HCT116 (cell line): ENCODE measurements around the gene ORMDL2.

Experiments used
- EZH2 ChIP-seq: fragments of 200-600 bp; sonication (generic); IDR thresholded peaks from 2 replicates; pipeline ENCODE4 v1.6.1; 2017; ENCODE audit warnings: antibody characterized with exemption, mixed run types
- JUND ChIP-seq: IDR thresholded peaks from 2 replicates; pipeline ENCODE4 v1.6.1; 2012
- POLR2A ChIP-seq: IDR thresholded peaks from 2 replicates; pipeline ENCODE4 v1.7.0; 2011; ENCODE audit warnings: borderline replicate concordance; ENCODE audit not compliant: insufficient read depth, insufficient read length; ENCODE audit errors: extremely low read depth
- RAD21 ChIP-seq: IDR thresholded peaks from 2 replicates; pipeline ENCODE4 v1.6.1; 2012; ENCODE audit warnings: low read depth, mild to moderate bottlenecking
- SIN3A ChIP-seq: IDR thresholded peaks from 2 replicates; pipeline ENCODE4 v1.6.1; 2012; ENCODE audit warnings: low read depth
- TCF7L2 ChIP-seq: IDR thresholded peaks from 2 replicates; pipeline ENCODE4 v1.7.0; 2011; ENCODE audit warnings: borderline replicate concordance, inconsistent platforms; ENCODE audit not compliant: insufficient read depth, insufficient read length; ENCODE audit errors: extremely low read depth
- TF ChIP-seq, protein P1 (sequence below), 3 experiments: fragments of 200-600 bp in 1 of 3; sonication (generic) in 1 of 3; IDR thresholded peaks in 2 of 3; conservative IDR thresholded peaks in 1 of 3; 2 replicates each; pipeline ENCODE4 v1.5.1; 2012 to 2017; ENCODE audit warnings: low read depth in 2 of 3, low read length in 2 of 3, antibody characterized with exemption in 1 of 3, borderline replicate concordance in 1 of 3, control low read depth in 1 of 3, mild to moderate bottlenecking in 1 of 3, mixed read lengths in 1 of 3, mixed run types in 1 of 3, moderate library complexity in 1 of 3; ENCODE audit not compliant: insufficient read depth in 1 of 3
- TF ChIP-seq, protein P2 (sequence below): IDR thresholded peaks from 2 replicates; pipeline ENCODE4 v1.6.1; 2012
- TF ChIP-seq, protein P3 (sequence below): IDR thresholded peaks from 2 replicates; pipeline ENCODE4 v1.6.1; 2012; ENCODE audit warnings: low read depth
- TF ChIP-seq, protein P4 (sequence below): IDR thresholded peaks from 2 replicates; pipeline ENCODE4 v1.6.1; 2012

DNA sequence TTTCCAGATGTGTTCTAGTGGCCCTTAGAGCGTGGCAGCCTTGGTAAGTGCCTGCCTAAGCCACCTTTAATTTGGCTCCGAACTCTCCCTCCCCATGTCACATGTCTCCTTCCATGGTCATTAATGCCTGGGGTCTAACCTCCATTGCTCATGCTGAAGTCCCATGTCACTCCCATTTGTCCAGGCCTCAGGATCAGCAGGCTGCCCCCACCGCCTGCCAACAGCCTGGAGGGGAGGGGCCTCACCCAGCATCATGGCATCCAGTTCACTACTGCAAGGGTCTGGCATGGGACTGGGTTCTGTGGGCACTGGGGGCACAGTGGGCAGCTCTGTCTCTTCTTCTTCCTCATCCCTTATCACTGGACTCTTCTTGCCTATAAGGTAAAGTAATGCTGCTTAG, 20.5 kb downstream of the ORMDL2 start:
- TF ChIP-seq POLR2A (no peak), JUND (no peak), SIN3A (no peak), TCF7L2 (no peak), EZH2 (no peak), RAD21 (no peak)
- TF ChIP-seq, protein P1, sequence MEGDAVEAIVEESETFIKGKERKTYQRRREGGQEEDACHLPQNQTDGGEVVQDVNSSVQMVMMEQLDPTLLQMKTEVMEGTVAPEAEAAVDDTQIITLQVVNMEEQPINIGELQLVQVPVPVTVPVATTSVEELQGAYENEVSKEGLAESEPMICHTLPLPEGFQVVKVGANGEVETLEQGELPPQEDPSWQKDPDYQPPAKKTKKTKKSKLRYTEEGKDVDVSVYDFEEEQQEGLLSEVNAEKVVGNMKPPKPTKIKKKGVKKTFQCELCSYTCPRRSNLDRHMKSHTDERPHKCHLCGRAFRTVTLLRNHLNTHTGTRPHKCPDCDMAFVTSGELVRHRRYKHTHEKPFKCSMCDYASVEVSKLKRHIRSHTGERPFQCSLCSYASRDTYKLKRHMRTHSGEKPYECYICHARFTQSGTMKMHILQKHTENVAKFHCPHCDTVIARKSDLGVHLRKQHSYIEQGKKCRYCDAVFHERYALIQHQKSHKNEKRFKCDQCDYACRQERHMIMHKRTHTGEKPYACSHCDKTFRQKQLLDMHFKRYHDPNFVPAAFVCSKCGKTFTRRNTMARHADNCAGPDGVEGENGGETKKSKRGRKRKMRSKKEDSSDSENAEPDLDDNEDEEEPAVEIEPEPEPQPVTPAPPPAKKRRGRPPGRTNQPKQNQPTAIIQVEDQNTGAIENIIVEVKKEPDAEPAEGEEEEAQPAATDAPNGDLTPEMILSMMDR (IDR thresholded peaks at IDR 0.05 in 2 of 3, conservative IDR thresholded peaks at IDR 0.05 in 1 of 3; ENCODE audit: borderline replicate concordance in 1 of 3, insufficient read depth in 1 of 3, low read depth in 2 of 3, low read length in 2 of 3): no peak
- TF ChIP-seq, protein P2, sequence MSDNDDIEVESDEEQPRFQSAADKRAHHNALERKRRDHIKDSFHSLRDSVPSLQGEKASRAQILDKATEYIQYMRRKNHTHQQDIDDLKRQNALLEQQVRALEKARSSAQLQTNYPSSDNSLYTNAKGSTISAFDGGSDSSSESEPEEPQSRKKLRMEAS: no peak
- TF ChIP-seq, protein P3, sequence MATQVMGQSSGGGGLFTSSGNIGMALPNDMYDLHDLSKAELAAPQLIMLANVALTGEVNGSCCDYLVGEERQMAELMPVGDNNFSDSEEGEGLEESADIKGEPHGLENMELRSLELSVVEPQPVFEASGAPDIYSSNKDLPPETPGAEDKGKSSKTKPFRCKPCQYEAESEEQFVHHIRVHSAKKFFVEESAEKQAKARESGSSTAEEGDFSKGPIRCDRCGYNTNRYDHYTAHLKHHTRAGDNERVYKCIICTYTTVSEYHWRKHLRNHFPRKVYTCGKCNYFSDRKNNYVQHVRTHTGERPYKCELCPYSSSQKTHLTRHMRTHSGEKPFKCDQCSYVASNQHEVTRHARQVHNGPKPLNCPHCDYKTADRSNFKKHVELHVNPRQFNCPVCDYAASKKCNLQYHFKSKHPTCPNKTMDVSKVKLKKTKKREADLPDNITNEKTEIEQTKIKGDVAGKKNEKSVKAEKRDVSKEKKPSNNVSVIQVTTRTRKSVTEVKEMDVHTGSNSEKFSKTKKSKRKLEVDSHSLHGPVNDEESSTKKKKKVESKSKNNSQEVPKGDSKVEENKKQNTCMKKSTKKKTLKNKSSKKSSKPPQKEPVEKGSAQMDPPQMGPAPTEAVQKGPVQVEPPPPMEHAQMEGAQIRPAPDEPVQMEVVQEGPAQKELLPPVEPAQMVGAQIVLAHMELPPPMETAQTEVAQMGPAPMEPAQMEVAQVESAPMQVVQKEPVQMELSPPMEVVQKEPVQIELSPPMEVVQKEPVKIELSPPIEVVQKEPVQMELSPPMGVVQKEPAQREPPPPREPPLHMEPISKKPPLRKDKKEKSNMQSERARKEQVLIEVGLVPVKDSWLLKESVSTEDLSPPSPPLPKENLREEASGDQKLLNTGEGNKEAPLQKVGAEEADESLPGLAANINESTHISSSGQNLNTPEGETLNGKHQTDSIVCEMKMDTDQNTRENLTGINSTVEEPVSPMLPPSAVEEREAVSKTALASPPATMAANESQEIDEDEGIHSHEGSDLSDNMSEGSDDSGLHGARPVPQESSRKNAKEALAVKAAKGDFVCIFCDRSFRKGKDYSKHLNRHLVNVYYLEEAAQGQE: no peak
- TF ChIP-seq, protein P4, sequence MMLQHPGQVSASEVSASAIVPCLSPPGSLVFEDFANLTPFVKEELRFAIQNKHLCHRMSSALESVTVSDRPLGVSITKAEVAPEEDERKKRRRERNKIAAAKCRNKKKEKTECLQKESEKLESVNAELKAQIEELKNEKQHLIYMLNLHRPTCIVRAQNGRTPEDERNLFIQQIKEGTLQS: no peak
